Activated CD4-positive, alpha-beta T cell treated with anti-CD3 and anti-CD28 coated beads for 24 hours (primary cell): ENCODE results near the gene PXK.
"Not testable (repeated sequence)": the region's sequence is repeated elsewhere in the genome, so short reads cannot be mapped to it uniquely, and the experiment has no call there.

Experiments used
- DNase-seq, 2 donors: peaks; one replicate each; pipeline ENCODE4 v3.0.0-alpha.2; 2020; ENCODE audit warnings: low read depth in 2 of 2

PXK gene

GRCh38 chr3:58419780-58420507 lies 87.3 kb downstream of the PXK start:
- DNase-seq, result no peak

- DNase-seq, result no peak
Measured at GRCh38 chr3:58421004-58421403, 88.3 kb downstream of the PXK start.

DNA sequence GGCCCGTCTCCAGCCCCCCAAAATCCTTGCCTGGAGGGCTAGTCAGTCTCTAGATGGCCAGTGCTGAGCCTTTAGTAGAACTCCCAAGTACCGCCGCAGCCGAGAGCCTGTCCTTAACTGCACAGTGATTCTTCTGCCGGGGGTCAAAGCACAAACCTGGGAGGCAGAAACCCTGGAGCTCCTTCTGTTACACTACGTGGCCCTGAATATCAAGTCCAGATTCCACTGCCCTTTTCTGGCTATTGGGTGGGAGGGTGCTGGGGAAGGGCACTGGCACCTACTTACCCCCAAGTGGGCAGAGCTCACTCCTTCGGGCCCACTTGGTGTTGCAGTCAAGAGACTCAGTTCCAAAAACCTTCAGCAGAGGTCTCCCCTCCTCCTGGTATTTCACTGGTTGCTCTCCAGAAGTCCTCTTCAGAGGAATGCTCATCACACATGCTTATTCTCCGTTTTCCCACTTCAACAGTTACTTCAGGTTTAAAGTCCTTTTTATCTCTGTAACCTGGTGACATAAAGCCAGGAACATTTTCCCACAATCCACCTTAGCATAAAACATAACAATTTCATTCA lies 90.1 kb downstream of the PXK start:
- DNase-seq, result no peak

GRCh38 chr3:58424613-58425012 lies 91.9 kb downstream of the PXK start:
- no peak for DNase-seq

DNA sequence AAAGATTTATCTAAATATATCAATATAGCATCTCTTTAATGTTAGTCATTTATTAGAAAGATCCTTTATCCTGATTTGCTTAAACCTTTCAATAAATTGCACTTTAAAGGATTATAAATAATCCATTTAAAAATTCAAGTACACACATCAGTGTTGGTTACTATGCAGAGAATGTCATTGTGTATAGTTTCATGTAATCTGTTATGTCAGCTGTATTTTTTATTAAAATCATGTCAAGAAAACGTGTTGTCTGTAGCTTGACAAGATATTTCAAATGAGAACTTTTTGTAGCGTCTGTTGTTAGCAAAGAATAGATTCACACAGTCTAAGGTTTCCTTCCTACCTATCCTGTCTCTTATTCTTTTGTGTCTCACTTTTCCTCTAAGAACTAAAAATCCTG lies 93.1 kb downstream of the PXK start:
- DNase-seq, result no peak

- DNase-seq, result no peak
Measured at GRCh38 chr3:58427661-58428361, 95.1 kb downstream of the PXK start.

- DNase-seq, result no peak
Measured at GRCh38 chr3:58429657-58430056, 97.0 kb downstream of the PXK start.

DNA sequence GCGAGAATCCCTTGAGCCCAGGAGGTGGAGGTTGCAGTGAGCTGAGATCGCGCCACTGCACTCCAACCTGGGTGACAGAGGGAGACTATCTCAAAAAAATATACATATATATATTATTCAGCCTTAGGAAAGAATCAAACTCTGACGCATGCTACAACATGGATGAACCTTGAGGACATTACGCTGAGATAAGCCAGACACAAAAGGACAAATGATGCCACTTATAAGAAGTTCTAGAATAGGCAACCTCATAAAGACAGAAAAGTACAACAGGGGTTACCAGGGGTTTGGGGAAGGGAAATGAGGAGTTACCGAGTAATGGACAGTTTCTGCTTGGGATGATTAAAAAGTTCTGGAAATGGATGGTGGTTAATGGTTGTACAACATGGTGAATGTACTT lies 100.2 kb downstream of the PXK start:
- no peak for DNase-seq

GRCh38 chr3:58433400-58434167 lies 100.9 kb downstream of the PXK start, which contains the start of gene PDHB:
PDHB (minus strand) TSS chr3:58433832; CDS start chr3:58433809, 23 bp downstream.
- peak; percentile 81 for DNase-seq

GRCh38 chr3:58434168-58434504 lies 101.4 kb downstream of the PXK start:
- DNase-seq, result no peak

DNA sequence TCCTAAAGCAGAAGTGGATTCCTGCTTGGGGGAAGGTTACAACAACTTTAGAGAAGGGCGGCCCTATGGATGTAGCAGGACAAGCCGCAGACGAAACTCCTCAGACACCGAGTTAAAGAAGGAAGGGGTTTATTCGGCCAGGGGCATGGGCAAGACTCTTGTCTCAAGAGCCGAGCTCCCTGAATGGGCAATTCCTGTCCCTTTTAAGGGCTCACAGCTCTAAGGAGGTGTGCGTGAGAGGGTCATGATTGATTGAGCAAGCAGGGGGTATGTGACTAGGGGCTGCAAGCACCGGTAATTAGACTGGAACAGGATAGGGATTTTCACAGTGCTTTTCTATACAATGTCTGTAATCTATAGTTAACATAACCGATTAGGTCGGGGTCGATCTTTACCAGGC lies 101.8 kb downstream of the PXK start:
- no peak for DNase-seq

- no peak for DNase-seq
Measured at GRCh38 chr3:58434990-58435389, 102.3 kb downstream of the PXK start.

- not testable (repeated sequence) for DNase-seq
Measured at GRCh38 chr3:58437276-58437675, 104.6 kb downstream of the PXK start.

DNA sequence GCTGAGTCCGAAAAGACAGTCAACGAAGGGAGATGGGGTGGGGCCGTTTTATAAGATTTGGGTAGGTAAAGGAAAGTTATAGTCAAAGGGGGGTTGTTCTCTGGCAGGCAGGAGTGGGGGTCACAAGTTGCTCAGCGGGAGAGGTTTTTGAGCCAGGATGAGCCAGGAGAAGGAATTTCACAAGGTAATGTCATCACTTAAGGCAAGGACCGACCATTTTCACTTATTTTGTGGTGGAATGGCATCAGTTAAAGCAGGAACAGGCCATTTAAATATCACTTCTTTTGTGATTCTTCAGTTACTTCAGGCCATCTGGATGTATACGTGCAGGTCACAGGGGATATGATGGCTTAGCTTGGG lies 108.3 kb downstream of the PXK start:
- DNase-seq, result not testable (repeated sequence)

DNA sequence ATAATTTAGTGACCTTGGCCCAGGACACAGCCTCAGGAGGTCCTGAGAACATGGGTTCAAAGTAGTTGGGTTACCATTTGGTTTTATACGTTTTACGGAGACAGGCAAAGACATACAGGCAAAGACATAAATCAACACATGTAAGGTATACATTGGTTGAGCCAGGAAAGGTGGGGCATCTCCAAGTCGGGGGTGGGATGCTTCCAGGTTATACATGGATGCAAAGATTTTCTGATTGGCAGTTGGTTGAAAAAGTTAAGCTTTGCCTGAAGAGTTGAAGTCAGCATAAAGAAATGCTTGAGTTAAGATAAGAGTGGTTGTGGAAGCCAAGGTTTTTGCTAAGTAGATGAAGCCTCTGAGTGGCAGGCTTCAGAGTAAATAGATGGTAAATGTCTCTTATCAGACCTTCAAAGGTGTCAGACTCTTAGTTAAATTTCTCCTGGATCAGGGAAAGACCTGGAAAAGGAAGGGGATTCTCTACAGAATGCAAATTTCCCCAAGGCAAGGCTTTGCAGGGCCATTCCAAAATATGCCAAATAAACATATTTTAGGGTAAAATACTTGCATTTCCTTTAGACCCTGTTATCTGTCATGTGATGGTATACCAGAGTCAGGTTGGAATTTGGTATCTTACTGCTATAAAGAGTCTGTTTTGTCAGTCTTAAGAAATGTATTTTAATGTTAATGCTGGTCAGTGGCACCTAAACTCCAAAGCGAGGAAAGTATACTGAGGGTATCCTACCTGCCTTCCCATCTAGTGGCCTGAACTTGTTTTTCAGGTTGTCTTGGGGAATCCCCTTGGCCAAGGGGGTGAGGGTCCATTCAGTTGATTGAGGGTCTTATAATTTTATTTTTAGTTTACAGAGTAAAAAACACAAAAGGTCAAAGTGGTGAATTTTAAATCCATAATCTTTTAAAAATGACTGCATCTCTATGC lies 109.1 kb downstream of the PXK start:
- DNase-seq, result no peak

DNA sequence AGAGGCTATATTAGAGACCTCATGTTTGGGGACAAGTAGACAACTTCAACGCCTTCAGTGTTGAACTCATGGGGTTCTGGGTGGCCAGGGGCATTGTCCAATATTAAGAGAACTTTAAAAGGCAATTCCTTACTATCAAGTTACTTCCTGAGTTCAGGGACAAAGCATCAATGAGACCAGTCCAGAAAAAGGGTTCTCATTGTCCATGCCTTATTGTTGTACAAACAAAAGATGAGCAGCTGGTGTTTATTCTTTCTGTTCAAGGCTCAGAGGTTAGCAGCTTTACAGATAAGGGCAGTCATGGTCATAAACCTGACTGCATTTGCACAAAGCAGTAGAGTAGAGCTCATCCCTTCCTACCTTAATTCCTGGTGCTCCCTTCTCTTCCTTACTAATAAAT lies 119.5 kb downstream of the PXK start:
- DNase-seq, result no peak

DNA sequence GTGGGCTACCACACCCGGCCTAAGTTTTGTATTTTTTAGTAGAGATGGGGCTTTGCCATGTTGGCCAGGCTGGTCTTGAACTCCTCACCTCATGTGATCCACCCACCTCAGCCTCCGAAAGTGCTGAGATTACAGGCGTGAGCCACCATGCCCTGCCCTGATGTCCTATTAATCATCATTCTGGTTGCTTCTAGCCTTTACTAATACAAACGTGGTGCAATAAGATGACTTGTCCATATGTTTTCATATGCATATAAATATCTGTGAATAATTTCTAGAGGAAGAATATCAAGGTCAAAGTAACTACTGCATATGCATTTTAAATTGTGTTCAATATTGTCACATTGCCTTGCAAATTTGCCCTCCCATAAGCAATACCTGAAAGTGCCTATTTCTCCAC lies 126.5 kb downstream of the PXK start:
- no peak for DNase-seq

- no peak for DNase-seq
Measured at GRCh38 chr3:58462829-58463180, 130.1 kb downstream of the PXK start.

DNA sequence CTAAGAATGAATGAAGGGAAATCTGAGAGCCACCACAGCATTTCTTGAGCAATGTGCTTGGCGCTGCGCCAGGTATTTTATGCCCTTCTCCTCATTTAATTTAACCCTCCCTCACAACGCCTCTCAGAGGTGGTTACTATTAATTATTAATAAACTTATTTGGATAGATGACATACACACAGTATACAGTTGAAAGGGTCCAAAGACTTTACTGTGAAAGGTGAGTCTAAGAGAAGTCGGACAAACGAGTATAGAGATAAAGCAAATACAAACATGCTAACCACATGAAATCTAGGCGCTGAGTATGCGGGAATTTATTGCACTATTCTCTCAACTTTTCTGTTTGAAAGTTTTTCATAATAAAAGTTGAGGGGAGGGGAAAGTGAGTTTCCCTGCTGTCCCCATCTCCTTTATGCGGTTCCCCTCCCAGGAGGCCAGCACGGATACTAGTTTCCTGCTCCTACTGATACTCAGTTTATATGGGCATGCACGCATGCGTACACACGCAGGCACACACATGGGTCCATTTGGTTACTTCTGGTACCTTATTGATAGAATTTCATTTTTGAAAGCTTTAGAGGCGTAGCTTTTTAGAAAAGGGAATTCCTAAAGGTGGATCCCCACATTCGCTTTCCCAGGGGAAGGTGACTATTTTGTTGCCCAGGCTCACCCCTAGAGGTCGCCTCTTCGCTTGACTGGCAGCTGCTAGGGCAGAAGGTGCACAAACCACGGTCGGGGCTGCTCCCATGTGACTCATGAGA lies 130.7 kb downstream of the PXK start:
- DNase-seq, result peak; percentile 64 to 68

DNA sequence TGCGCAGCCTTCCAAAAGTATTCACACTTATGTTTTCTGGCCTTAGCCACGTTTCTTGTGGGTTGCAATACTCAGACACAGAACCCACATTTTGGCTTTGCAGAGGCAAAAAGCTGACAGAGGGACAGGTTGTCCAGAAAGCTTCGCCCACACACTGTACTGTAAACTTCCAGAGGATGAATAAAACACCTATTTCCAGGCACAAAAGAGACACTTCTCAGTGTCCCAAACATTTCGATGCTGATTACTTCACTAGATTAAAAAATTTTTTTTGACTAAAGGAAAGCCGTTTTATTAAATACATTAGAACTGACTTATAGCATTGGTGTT lies 131.2 kb downstream of the PXK start:
- DNase-seq, result no peak

DNA sequence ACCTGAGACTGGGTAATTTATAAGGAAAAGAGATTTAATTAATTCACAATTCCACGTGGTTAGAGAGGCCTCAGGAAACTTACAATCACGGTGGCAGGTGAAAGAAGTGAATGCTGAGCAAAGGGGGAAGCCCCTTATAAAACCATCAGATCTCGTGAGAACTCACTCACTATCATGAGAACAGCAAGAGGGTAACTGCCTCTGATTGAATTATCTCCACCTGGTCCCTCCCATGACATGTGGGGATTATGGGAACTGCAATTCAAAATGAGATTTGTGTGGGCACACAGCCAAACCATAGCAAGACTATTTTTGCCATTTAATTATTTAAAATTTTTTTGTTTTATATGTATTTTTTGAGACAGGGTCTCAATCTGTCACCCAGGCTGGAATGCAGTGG lies 132.2 kb downstream of the PXK start:
- no peak for DNase-seq
